IgD-negative memory B cell (primary cell): ENCODE data around the gene PPP4C. TPM values are rescaled to one million over a fixed set of nuclear protein-coding genes. Genes with fewer than 3 reads are reported as not detected.

ENCODE experiments used
- H3K27ac Mint-ChIP-seq, 3 donors: one replicate each; pipeline ENCODE4 v1.8.0; 2020 to 2022; ENCODE audit warnings: mild to moderate bottlenecking in 3 of 3, mixed read lengths in 3 of 3, moderate library complexity in 1 of 3
- H3K27me3 Mint-ChIP-seq: one replicate; pipeline ENCODE4 v1.8.0; 2021; ENCODE audit warnings: mixed read lengths
- H3K36me3 Mint-ChIP-seq: one replicate; pipeline ENCODE4 v1.8.0; 2020; ENCODE audit warnings: mild to moderate bottlenecking, mixed read lengths
- H3K4me1 Mint-ChIP-seq, 3 donors: one replicate each; pipeline ENCODE4 v1.8.0; 2020 to 2022; ENCODE audit warnings: mixed read lengths in 3 of 3, mild to moderate bottlenecking in 1 of 3
- H3K4me3 Mint-ChIP-seq, 4 donors: one replicate each; pipeline ENCODE4 v1.8.0; 2020 to 2022; ENCODE audit warnings: mild to moderate bottlenecking in 4 of 4, mixed read lengths in 4 of 4, moderate library complexity in 3 of 4
- H3K9me3 Mint-ChIP-seq, 3 donors: one replicate each; pipeline ENCODE4 v1.8.0; 2020 to 2021; ENCODE audit warnings: mixed read lengths in 3 of 3, mild to moderate bottlenecking in 1 of 3
- polyA plus RNA-seq: library from polyadenylated mRNA; unstranded; fragments of 300-500 nt; fragmentation: Illumina TruSeq; gene quantifications from one replicate; pipeline ENCODE4 v1.2.3, GENCODE V29; 2021

The PPP4C gene
- polyA plus RNA-seq, 1 donor from 2014 or later: 187 TPM

DNA sequence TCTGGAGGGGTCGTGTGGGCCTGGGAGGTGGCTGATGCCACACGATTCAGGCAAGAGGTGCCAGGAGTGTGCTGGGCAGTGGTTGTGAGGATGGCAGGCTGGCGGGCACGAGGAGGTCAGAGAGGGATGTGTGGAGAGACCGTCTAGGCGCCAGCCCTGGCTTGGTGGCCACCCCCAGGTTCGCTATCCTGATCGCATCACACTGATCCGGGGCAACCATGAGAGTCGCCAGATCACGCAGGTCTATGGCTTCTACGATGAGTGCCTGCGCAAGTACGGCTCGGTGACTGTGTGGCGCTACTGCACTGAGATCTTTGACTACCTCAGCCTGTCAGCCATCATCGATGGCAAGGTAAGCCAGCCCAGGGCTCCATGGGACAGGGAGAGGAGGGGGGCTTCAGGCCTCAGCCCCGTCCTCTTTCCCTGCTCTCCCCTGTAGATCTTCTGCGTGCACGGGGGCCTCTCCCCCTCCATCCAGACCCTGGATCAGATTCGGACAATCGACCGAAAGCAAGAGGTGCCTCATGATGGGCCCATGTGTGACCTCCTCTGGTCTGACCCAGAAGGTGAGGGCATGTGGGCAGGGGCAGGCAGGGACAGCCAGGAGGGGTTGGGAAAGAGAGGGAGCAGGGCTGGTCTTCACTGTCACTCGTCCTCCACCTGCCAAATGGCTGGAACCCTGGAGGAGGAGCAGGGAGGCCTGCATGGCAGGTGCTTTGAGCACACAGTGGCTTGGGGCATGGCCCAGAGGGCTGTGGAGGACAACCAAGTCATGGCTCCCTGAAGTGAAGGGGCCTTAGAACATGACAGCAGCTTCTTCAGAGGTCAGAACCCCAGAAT lies 7.6 kb downstream of the PPP4C start:
- H3K36me3 Mint-ChIP-seq: no peaks in the 10 kb centered on the region
- no peaks in the 10 kb centered on the region for H3K9me3 Mint-ChIP-seq
- no peaks in the 10 kb centered on the region for H3K27me3 Mint-ChIP-seq
- peak overlapping the region in 1 of 3 donors; percentile 71 for H3K27ac Mint-ChIP-seq
- H3K4me1 Mint-ChIP-seq: peaks cover 0 to 17% (median 9%) of the 10 kb centered on the region in 3 donors
- peak overlapping the region in 1 of 4 donors; percentile 30 for H3K4me3 Mint-ChIP-seq

DNA sequence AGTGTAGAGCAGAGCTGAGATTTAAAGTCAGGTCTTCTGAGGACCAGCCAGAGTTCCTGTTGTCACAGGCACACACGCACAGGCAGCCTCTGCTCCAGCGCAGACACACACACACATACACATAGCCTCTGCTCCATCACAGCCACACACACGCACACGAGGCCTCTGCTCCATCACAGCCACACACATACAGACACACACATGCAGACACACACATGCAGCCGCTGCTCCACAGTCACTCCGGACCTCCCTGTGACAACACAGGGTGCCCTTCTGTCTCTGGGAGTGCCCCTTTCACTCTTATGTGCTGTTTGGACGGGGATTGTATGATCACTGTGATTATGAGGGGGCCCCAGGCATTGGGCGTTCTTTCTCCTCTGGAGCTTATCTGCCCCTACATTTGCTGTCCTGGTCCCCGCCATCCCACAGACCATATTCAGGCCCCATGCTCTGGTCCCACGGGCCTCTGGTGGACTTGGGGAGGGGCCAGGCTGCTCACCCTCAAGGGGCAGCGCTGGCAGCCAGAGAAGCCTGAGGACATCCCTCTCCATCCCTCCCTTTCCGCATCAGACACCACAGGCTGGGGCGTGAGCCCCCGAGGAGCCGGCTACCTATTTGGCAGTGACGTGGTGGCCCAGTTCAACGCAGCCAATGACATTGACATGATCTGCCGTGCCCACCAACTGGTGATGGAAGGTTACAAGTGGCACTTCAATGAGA lies 8.5 kb downstream of the PPP4C start:
- Mint-ChIP-seq H3K27me3 (no peaks in the 10 kb centered on the region), H3K4me1 (peaks cover 0 to 13% (median 9%) of the 10 kb centered on the region in 3 donors), H3K4me3 (peak overlapping the region in 1 of 4 donors; percentile 30), H3K27ac (peak overlapping the region in 1 of 3 donors; percentile 61), H3K9me3 (no peaks in the 10 kb centered on the region), H3K36me3 (no peaks in the 10 kb centered on the region)

DNA sequence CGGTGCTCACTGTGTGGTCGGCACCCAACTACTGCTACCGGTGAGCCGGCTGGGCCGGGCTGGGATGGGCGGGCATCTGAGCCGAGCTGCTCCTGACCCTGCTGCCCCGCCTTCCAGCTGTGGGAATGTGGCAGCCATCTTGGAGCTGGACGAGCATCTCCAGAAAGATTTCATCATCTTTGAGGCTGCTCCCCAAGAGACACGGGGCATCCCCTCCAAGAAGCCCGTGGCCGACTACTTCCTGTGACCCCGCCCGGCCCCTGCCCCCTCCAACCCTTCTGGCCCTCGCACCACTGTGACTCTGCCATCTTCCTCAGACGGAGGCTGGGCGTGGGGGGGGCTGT lies 9.0 kb downstream of the PPP4C start:
- Mint-ChIP-seq H3K36me3 (no peaks in the 10 kb centered on the region), H3K9me3 (no peaks in the 10 kb centered on the region), H3K27ac (no peak overlapping the region), H3K27me3 (no peaks in the 10 kb centered on the region), H3K4me1 (peaks cover 0 to 13% (median 12%) of the 10 kb centered on the region in 3 donors), H3K4me3 (no peak overlapping the region)

DNA sequence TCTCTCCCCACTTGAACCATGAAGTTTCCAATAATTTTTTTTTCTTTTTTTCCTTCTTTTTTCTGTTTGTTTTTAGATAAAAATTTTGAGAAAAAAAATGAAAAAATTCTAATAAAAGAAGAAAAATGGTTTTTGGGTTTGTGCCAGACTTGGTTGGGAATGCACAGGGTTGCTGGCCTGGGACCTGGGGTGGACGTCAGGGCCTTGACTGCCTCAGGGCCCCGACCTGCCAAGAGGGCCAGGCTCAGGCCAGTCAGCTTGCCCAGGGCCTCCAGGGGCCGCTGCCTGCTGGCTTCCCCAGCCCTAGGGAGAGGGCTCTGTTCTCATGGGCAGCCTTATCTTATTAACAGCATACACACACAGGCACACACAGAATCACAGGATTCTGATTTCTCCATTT lies 9.5 kb downstream of the PPP4C start:
- Mint-ChIP-seq H3K36me3 (no peaks in the 10 kb centered on the region), H3K27me3 (no peaks in the 10 kb centered on the region), H3K27ac (peak overlapping the region in 1 of 3 donors; percentile 67), H3K9me3 (no peaks in the 10 kb centered on the region), H3K4me3 (no peak overlapping the region), H3K4me1 (peaks cover 0 to 18% (median 16%) of the 10 kb centered on the region in 3 donors)

DNA sequence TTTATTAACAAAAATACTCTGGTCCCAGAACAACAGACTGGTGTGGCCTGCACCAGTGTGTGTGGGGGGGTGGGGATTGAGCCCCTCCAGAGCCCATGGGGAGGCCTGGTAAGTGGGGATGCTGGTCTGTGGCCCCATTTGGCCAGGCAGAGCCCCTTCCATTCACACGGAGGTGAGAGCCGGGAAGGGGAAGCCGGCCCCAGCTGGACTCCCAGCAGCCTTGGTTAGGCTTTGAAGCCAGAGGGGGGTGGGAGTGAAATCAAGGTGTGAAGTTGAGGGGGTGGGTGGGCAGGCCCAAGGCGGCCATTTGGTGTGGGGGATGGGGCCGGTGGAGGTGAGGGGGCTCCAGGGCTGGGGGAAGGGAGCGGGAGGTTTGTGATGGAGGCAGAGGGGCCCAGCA lies 10.0 kb downstream of the PPP4C start:
- H3K9me3 Mint-ChIP-seq: no peaks in the 10 kb centered on the region
- H3K27me3 Mint-ChIP-seq: no peaks in the 10 kb centered on the region
- H3K4me1 Mint-ChIP-seq: peaks cover 0 to 21% (median 16%) of the 10 kb centered on the region in 3 donors
- H3K36me3 Mint-ChIP-seq: no peaks in the 10 kb centered on the region
- H3K27ac Mint-ChIP-seq: peak overlapping the region in 1 of 3 donors; percentile 35
- no peak overlapping the region for H3K4me3 Mint-ChIP-seq

DNA sequence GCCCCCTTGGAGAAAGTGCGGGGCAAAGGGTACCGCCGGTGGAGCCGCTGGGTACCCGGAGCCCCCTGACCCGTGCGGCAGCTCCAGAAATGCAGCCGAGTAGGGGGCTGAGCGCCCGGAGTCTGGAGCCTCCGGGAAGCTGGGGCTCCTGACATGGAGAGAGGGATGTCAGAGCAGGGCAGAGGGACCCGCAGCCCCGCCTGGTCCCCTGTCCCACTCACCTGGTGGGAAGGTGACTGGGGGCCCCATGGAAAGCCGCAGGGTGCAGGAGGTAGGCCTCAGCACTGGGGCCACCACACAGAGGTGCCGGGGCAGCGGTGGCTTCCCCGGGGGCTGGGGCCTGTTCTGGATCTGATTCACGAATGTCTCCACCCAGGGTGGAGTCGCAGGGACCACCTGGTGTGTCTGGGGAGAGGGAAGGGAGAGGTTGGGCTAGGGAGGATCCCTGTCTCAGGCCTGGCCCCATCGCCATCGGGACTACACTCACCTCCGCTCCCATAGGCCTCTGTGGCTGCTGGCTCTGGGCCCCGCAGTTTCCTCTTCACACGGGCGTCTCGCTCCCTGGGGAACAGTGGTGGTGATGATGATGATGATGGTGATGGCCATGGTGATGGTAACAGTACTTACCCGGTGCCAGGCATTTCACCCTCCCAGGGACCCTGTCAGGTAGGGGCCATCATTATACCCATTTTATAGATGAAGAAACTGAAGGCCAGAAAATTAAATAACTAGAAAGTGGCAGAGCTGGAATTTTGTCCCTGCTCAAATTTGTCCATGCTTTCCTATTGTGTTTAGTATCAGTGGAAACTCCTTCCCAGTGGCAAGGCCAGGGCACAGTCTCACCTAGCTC lies 10.7 kb downstream of the PPP4C start:
- peak overlapping the region; percentile 35 to 68 (median 67) for H3K27ac Mint-ChIP-seq
- H3K4me1 Mint-ChIP-seq: peaks cover under 1 to 21% (median 16%) of the 10 kb centered on the region in 3 donors
- no peaks in the 10 kb centered on the region for H3K9me3 Mint-ChIP-seq
- H3K36me3 Mint-ChIP-seq: no peaks in the 10 kb centered on the region
- H3K27me3 Mint-ChIP-seq: no peaks in the 10 kb centered on the region
- H3K4me3 Mint-ChIP-seq: peak overlapping the region in 3 of 4 donors; percentile 5 to 72 (median 17)

DNA sequence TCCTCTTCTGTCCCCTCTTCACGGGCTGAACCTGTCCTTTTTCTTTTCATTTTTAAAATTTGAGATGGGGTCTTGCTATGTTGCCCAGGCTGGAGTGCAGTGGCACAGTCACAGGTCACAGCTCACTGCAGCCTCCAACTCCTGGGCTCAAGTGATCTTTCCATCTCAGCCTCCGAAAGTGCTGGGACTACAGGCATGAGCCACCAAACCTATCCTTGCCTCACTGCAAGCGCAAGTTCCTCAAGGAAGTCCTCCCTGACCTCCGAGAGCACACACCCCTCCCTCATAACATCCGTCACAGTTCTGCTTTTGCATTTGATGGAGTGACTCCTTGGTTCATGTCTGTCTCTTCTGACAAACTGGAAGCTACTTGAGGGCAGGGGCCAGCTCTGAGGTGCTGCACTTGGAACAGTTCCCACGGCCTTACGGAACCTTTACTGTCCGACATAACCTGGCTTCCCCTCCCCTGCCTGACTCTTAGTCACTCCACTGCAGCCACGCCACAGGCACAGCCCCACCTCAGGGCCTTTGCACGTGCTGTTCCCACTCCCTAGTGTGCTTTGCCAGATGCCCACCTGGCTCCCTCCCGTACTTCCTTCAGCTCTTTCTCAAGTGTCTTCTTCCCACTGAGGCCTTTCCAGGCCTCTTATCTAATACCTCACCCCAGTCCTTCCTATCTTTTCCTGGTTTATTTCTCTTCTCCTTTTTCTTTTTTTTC lies 11.5 kb downstream of the PPP4C start:
- no peaks in the 10 kb centered on the region for H3K9me3 Mint-ChIP-seq
- no peaks in the 10 kb centered on the region for H3K36me3 Mint-ChIP-seq
- no peaks in the 10 kb centered on the region for H3K27me3 Mint-ChIP-seq
- H3K4me1 Mint-ChIP-seq: peaks cover 6 to 23% (median 18%) of the 10 kb centered on the region in 3 donors
- H3K4me3 Mint-ChIP-seq: peak overlapping the region in 1 of 4 donors; percentile 5
- peak overlapping the region; percentile 35 to 80 (median 68) for H3K27ac Mint-ChIP-seq

DNA sequence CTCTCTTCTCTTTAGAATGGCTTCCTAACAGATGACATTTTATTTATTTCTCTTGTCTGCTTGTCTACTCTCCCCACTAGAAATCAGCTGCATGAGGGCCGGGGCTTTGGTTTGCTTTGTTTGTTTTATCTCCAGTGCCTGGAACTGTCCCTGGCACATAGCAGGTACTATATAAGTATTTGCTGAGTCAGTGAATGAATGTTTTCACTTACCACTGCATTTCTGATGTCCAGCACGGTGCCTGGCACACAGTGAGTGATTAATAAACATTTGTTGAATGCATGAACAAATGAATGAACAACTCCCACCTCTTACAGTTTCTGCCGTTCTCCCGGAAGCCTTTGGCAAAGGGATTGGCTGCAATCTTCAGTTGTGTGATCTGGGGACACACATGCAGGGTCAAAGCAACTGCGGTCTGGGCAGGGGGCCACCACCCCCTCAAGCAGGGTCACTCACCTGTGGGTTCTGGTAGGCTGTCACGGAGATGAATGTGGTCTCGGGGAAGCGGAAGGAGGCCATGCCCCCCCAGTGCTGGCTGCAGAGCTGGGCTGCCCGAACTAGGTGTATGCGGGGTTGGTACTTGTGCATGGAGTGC lies 12.5 kb downstream of the PPP4C start:
- Mint-ChIP-seq H3K4me3 (peak overlapping the region in 2 of 4 donors; percentile 39 to 49), H3K27ac (peak overlapping the region in 2 of 3 donors; percentile 42 to 58), H3K9me3 (no peaks in the 10 kb centered on the region), H3K27me3 (no peaks in the 10 kb centered on the region), H3K4me1 (peaks cover 13 to 28% (median 23%) of the 10 kb centered on the region in 3 donors), H3K36me3 (no peaks in the 10 kb centered on the region)

DNA sequence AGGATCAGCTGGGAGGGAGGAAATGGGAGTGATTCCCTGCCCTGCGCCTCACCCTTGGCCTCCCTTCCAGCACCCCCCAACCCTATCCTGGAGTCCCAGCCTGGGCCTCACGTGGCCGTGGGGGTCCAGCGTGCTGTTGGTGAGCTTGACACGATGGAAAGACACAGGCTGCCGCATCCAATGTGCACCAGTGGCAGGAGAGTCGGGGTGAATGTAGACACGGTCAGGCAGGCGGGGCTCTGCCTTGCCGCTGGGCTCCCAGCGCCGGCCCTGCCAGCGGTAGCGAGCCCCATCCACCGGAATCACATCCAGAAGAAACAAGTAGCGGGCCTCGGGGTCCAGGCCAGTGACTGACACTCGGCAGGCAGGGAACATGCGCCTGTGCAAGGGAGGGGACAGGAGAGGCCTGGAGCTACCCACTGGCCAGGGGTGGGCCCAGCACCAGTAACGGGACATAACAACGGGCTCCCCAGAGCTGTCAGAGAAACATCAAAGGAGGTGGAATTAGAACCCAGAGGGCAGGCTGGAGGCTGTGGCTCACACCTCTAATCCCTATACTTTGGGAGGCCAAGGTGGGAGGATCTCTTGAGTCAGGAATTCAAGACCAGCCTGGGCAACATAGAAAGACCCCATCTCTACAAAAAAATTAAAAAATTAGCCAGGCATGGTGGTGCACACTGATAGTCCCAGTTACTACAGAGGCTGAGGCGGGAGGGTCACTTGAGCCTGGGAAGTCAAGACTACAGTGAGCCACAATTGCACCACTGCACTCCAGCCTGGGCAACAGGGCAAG lies 13.2 kb downstream of the PPP4C start:
- no peaks in the 10 kb centered on the region for H3K27me3 Mint-ChIP-seq
- H3K4me3 Mint-ChIP-seq: peak overlapping the region in 3 of 4 donors; percentile 27 to 63 (median 49)
- no peaks in the 10 kb centered on the region for H3K9me3 Mint-ChIP-seq
- H3K27ac Mint-ChIP-seq: peak overlapping the region; percentile 55 to 87 (median 58)
- no peaks in the 10 kb centered on the region for H3K36me3 Mint-ChIP-seq
- H3K4me1 Mint-ChIP-seq: peaks cover 13 to 30% (median 23%) of the 10 kb centered on the region in 3 donors

DNA sequence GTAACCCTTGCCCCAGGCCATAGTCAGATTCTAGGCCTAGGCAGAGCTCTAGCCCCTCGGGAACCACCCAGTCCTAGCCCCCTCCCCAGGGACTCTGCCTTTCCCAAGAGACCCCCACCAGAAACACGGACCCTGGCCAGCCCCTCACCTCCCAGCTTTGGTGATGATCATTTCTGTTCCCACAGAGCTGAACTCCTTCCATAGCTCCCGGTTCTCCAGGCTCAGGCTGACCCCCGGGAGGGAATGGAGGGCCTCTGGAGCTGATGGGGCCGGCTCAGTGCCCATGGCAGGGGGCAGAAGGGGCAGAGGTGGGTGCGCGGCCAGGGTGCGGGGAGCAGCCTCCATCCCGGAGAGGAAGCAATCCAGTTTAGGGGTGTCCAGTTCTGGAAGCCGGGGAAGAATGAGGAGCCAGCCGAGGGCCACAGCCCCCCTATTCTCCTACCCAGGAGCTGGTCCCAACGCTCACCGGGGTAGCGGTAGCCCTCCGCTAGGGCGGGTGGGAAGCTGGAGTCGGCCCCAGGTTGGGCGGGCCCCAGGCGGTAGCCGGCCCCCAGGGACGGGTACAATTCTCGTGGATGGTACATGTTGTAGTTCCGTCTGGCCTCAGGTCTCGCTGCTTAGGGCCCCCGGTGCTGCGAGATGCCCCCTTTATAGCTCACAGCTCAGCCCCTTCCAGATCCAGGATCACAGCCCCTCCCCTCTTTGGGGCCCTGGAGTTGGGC lies 15.0 kb downstream of the PPP4C start:
- H3K27me3 Mint-ChIP-seq: no peaks in the 10 kb centered on the region
- H3K27ac Mint-ChIP-seq: peak overlapping the region; percentile 12 to 81 (median 55)
- H3K9me3 Mint-ChIP-seq: no peaks in the 10 kb centered on the region
- peaks cover 2% of the 10 kb centered on the region for H3K36me3 Mint-ChIP-seq
- H3K4me1 Mint-ChIP-seq: peaks cover 17 to 39% (median 30%) of the 10 kb centered on the region in 3 donors
- H3K4me3 Mint-ChIP-seq: peak overlapping the region; percentile 41 to 72 (median 68)

DNA sequence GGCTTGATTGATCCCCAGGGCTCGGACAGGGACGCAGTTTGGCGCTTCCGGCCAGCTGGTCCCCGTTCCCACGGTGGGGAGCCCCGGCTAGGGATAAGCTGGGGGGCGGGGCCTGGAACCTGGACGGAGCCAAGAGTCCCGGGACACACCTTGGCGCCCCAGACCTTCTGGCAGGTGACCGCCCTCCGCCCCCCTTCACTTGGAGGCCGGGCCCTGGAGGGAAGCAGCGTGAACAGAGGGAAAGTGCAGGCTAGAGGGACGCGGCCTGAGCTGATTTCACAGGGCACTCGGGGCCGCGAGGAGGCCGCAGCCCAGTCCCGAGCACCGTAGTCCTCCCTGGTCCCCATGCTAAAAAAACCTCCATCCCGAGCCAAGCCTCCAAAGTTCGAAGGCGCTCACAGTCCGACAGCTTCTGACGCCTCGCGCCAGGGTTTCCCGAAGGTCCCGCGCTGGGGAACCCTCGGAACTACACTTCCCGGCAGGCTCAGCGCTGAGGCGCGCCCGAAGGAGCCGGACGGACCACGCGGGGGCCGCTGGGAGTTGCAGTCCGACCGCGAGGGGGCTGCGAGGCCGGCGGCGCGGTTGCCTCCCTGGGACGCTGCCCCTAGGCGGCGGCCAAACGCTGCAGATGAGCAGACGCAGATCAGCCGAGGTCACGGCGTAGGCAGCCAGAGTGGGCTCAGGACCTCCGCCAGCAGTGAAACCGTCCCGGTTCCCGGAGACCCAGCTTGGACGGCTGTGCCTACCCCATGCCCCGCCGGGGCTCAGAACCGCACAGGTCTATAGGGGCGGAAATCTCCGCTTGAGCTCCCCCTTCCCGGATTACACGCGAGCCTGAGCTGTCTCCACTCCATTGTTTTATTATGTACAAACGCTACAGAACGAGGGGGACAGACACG lies 15.9 kb downstream of the PPP4C start, which contains the start of gene TBX6:
Gene TBX6, minus strand, starts transcription at position 451 of the 899 bp plus-strand sequence. CDS start 731 bp downstream, outside the sequence.
- Mint-ChIP-seq H3K4me3 (peak within 1 kb of the TSS; percentile 90 to 96 (median 93)), H3K9me3 (peaks cover under 1% of the 10 kb centered on the region in 3 donors), H3K27me3 (no peaks in the 10 kb centered on the region), H3K27ac (peak within 1 kb of the TSS; percentile 94 to 99 (median 95)), H3K4me1 (peaks cover 21 to 36% (median 29%) of the 10 kb centered on the region in 3 donors), H3K36me3 (peaks cover 2% of the 10 kb centered on the region)
